ENCODE measurements around the gene GAS1.

The GAS1 gene

DNA sequence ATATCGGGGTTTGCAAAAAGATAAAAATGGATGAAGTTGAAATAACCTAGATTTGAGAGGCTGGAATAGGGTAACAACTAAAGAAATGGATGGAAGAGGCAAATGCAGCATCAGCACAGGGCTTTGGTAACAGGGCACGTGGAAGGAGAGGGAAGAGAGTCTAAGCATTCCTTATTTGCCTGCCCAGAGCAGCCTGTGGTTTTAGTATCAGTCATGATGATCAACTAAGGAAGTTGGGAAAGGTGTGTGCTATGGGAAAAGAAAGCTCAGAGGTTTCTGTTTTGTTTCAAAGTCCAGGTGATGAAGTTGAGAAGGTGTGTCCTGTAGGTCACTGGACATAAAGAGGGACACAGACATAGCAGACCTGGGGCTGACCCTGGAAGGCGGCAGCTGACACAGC is 28.8 kb downstream of the GAS1 start:
- no peak for DNase-seq

GRCh38 chr9:86912210-86912609 is 35.1 kb downstream of the GAS1 start:
- DNase-seq: no peak

- no peak for DNase-seq
Measured at GRCh38 chr9:86909388-86909787, 37.9 kb downstream of the GAS1 start.

DNA sequence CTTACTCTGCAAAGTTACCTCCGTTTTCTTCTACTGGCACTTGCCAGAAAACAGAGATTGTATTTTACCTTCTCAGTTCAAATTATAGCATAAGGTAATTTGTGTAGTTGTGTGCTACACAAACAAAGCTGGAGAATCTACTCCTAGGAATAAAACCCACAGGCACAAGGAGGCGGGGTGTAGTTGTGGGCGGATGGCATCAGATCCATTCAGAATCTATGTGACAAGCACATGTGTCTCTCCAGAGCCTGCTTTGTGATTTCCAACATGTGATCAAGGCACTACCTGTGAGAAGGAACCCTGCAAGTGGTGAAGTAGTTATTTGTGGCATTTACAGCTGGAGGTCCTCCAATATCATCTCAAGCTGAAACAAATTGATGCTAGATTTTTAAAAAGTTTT is 39.0 kb downstream of the GAS1 start:
- no peak for DNase-seq

GRCh38 chr9:86907346-86907745 is 40.0 kb downstream of the GAS1 start:
- no peak for DNase-seq

DNA sequence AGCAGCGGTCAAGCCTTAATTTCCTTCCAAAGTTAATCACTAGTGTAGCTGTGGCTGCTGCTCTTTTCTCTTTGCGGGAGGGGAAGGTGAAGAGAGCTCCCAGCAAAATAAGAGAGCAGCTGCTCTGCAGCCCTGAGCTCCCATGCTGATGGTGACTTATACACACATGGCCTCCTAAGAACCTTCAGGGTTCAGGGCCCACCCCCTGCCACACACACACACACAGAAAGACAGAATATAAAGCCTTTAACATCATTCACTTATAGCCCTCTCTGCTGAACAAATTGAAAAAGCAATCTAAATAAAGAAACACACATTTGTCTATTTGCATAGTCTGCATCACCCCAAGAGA is 43.6 kb downstream of the GAS1 start:
- no peak for DNase-seq

DNA sequence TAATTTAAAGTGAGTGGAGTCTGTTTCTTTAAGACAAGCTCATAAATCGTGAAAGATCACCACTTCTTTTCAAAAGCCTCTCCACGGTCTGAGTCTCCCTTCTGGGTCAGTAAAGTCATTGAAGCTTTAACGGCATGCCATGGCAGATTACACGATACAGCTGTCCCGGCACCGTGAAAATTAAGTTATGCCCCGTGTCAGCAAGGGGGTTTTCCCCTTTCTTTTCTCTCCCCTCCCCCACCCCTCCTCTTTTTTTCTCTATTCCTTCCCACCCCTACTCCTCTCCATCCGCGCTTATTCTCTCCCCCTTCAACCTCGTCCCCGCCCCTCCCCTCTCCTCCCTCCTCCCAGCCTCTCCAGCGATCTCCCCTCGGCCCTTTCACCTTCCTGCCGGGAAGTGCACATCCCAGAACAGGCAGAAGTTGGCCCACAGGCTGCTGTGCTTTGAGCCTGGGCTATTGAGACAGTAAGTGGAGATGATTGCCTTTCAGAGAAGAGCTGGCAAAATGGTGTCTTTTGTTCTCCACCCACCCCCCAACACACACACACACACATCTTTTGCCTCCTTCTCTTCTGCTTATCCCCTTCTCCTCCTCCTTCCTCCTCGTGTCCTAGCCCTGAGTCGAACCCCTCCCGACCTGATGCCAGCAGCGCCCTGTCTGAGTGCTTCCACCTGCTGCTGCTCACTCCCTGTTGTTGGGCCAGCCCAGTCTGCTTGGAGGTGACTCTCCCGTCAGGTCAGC is 44.1 kb downstream of the GAS1 start:
- no peak for DNase-seq

DNA sequence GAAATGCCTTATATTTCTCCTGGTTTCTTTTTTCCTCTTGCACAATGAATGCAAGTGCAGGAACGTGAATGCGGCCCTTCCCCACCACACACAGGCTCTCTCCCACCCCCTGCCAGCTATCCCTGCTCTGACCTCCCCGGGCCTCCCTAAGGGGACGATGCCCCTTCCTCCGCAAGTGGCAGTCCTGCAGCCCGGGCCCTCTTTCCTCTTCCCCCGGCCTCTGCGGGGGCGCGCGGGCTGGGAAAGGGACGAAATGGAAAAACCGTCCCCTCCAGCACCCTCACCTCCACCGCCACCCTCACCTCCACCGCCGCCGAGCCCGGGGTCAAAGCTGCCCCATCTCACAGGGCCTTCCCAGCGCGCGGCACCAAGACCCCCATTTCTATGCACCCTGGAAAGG is 44.7 kb downstream of the GAS1 start:
- DNase-seq: no peak

DNA sequence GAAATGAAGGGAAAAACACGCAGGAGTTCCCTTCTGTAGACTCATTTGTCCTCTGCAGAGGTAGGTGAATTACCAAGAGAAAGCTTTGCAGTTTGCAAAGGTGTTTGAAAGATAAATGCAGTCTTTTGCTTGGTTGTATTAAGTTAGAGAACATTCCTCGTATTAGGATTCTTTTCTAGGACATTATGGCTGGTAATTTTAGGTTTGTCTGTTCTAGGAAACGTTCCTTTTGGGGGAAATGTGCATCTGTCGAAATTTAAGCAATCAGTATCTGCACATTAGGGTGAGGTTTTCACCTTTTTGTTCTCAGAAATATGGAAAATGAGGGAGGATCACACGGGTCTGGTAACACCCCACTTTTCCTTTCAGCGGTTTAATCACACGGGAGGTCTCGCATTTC is 45.1 kb downstream of the GAS1 start:
- no peak for DNase-seq

DNA sequence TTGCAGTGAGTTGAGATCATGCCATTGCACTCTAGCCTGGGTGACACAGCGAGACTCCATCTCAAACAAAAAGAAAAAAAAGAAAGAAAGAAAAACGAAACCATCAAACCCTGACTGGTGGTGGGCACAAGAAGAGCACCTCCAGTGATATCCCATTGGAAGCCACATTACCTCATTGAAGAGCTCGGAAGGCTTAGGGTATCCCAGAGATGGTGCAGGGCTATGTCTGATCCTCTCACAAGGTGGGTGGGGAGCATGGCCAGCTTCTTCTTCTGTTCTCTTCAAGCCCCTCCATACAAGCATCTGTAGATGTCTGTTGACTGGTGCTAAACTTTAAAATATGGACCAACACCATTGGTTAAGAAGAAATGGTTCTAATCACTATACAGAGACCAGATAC is 45.8 kb downstream of the GAS1 start:
- no peak for DNase-seq
